SK-N-SH (cell line): ENCODE data around the gene ACAP2.

Experiments
- CTCF ChIP-seq: fragments of 200-600 bp; sonication (generic); IDR thresholded peaks from 2 replicates; pipeline ENCODE4 v1.6.1; 2017; ENCODE audit warnings: antibody characterized with exemption, mild to moderate bottlenecking, moderate library complexity
- EP300 ChIP-seq, 2 experiments: IDR thresholded peaks; 2 replicates each; pipeline versions ENCODE4 v1.4.0 to v1.6.1; 2012; ENCODE audit warnings: borderline replicate concordance in 1 of 2, low read depth in 1 of 2, low read length in 1 of 2
- EZH2phosphoT487 ChIP-seq: fragments of 200-600 bp; sonication (generic); IDR thresholded peaks from 2 replicates; pipeline ENCODE4 v1.6.1; 2017; ENCODE audit warnings: low read depth, mixed run types, mild to moderate bottlenecking, antibody characterized with exemption, moderate library complexity, borderline replicate concordance
- GABPA ChIP-seq: IDR thresholded peaks from 2 replicates; pipeline ENCODE4 v1.4.0; 2012; ENCODE audit warnings: low read depth, mild to moderate bottlenecking
- MEF2A ChIP-seq: IDR thresholded peaks from 2 replicates; pipeline ENCODE4 v1.4.0; 2012; ENCODE audit warnings: low read depth, borderline replicate concordance
- MXI1 ChIP-seq: IDR thresholded peaks from 2 replicates; pipeline ENCODE4 v1.6.1; 2012; ENCODE audit warnings: mild to moderate bottlenecking, low read depth, low read length, improper control_type of control experiment
- POLR2AphosphoS5 ChIP-seq: IDR thresholded peaks from 2 replicates; pipeline ENCODE4 v1.6.1; 2012; ENCODE audit warnings: low read depth, low read length
- RCOR1 ChIP-seq: fragments of 150-350 bp; IDR thresholded peaks from 2 replicates; pipeline ENCODE4 v1.6.1; 2017; ENCODE audit warnings: antibody characterized with exemption, low read length
- REST ChIP-seq: IDR thresholded peaks from 2 replicates; pipeline ENCODE4 v1.6.1; 2012; ENCODE audit warnings: mild to moderate bottlenecking, low read depth, low read length, moderate library complexity
- TAF1 ChIP-seq: IDR thresholded peaks from 2 replicates; pipeline ENCODE4 v1.6.1; 2012; ENCODE audit warnings: low read depth, mild to moderate bottlenecking, low read length, moderate library complexity, borderline replicate concordance
- USF1 ChIP-seq: IDR thresholded peaks from 2 replicates; pipeline ENCODE4 v1.4.0; 2012; ENCODE audit warnings: low read depth, borderline replicate concordance
- YY1 ChIP-seq: IDR thresholded peaks from 2 replicates; pipeline ENCODE4 v1.4.0; 2012; ENCODE audit warnings: low read depth, mild to moderate bottlenecking
- TF ChIP-seq, protein P1 (sequence below): IDR thresholded peaks from 2 replicates; pipeline ENCODE4 v1.4.0; 2012; ENCODE audit warnings: low read depth, borderline replicate concordance

GRCh38 chr3:195352895-195353488 lies 89.8 kb downstream of the ACAP2 start:
- TF ChIP-seq RCOR1 = no peak
- no peak for TF ChIP-seq CTCF
- TF ChIP-seq GABPA = no peak
- no peak for TF ChIP-seq YY1
- no peak for TF ChIP-seq MXI1
- TF ChIP-seq TAF1 = no peak
- TF ChIP-seq MEF2A = no peak
- TF ChIP-seq USF1 = no peak
- TF ChIP-seq, protein P1, sequence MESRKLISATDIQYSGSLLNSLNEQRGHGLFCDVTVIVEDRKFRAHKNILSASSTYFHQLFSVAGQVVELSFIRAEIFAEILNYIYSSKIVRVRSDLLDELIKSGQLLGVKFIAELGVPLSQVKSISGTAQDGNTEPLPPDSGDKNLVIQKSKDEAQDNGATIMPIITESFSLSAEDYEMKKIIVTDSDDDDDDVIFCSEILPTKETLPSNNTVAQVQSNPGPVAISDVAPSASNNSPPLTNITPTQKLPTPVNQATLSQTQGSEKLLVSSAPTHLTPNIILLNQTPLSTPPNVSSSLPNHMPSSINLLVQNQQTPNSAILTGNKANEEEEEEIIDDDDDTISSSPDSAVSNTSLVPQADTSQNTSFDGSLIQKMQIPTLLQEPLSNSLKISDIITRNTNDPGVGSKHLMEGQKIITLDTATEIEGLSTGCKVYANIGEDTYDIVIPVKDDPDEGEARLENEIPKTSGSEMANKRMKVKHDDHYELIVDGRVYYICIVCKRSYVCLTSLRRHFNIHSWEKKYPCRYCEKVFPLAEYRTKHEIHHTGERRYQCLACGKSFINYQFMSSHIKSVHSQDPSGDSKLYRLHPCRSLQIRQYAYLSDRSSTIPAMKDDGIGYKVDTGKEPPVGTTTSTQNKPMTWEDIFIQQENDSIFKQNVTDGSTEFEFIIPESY = no peak
- TF ChIP-seq EP300 (IDR thresholded peaks at IDR 0.05; ENCODE audit: borderline replicate concordance in 1 of 2, low read depth in 1 of 2, low read length in 1 of 2) = no peak
- no peak for TF ChIP-seq POLR2AphosphoS5
- no peak for TF ChIP-seq REST
- no peak for TF ChIP-seq EZH2phosphoT487
